HepG2 (cell line): ENCODE results near the gene GSTP1. TPM values are rescaled to one million over a fixed set of nuclear protein-coding genes. Genes with fewer than 3 reads are reported as not detected.

ENCODE experiments used
- ARNTL ChIP-seq: sonication (generic); formaldehyde crosslinking; IDR thresholded peaks from 2 replicates; pipeline ENCODE4 v1.4.0; 2020; ENCODE audit warnings: mild to moderate bottlenecking, missing genetic modification reagents
- CAMTA2 ChIP-seq: sonication (generic); formaldehyde crosslinking; IDR thresholded peaks from 2 replicates; pipeline ENCODE4 v1.4.0; 2020; ENCODE audit warnings: mild to moderate bottlenecking, missing genetic modification reagents, borderline replicate concordance
- DMTF1 ChIP-seq: sonication (generic); formaldehyde crosslinking; IDR thresholded peaks from 2 replicates; pipeline ENCODE4 v1.4.0; 2020; ENCODE audit warnings: mild to moderate bottlenecking, missing genetic modification reagents
- GPBP1L1 ChIP-seq: sonication (generic); formaldehyde crosslinking; IDR thresholded peaks from 2 replicates; pipeline ENCODE4 v1.5.0; 2020; ENCODE audit warnings: mild to moderate bottlenecking, missing genetic modification reagents
- HNF1B ChIP-seq: sonication (generic); formaldehyde crosslinking; IDR thresholded peaks from 2 replicates; pipeline ENCODE4 v1.5.1; 2020; ENCODE audit warnings: mild to moderate bottlenecking, moderate library complexity, missing genetic modification reagents
- KDM4B ChIP-seq: sonication (generic); formaldehyde crosslinking; IDR thresholded peaks from 2 replicates; pipeline ENCODE4 v1.4.0; 2020; ENCODE audit warnings: missing genetic modification reagents
- MAFK ChIP-seq, 2 experiments: IDR thresholded peaks in 1 of 2; conservative IDR thresholded peaks in 1 of 2; 2 replicates each; pipeline ENCODE4 v1.6.1; 2011; ENCODE audit warnings: improper control_type of control experiment in 2 of 2, low read length in 2 of 2
- MTF1 ChIP-seq: sonication (generic); formaldehyde crosslinking; IDR thresholded peaks from 2 replicates; pipeline ENCODE4 v1.5.0; 2020; ENCODE audit warnings: missing genetic modification reagents
- PHF20 ChIP-seq: sonication (generic); formaldehyde crosslinking; IDR thresholded peaks from 2 replicates; pipeline ENCODE4 v1.5.0; 2020; ENCODE audit warnings: mild to moderate bottlenecking, missing genetic modification reagents
- SALL1 ChIP-seq: sonication (generic); formaldehyde crosslinking; IDR thresholded peaks from 2 replicates; pipeline ENCODE4 v1.8.0; 2022; ENCODE audit warnings: mild to moderate bottlenecking, missing genetic modification reagents
- SOX5 ChIP-seq: IDR thresholded peaks from 2 replicates; pipeline ENCODE4 v1.6.1; 2016; ENCODE audit warnings: borderline replicate concordance
- SP140L ChIP-seq: sonication (generic); formaldehyde crosslinking; IDR thresholded peaks from 2 replicates; pipeline ENCODE4 v1.4.0; 2020; ENCODE audit warnings: missing genetic modification reagents, borderline replicate concordance
- ZBED4 ChIP-seq: sonication (generic); formaldehyde crosslinking; IDR thresholded peaks from 2 replicates; pipeline ENCODE4 v1.4.0; 2020; ENCODE audit warnings: missing genetic modification reagents, borderline replicate concordance
- ZNF557 ChIP-seq: sonication (generic); formaldehyde crosslinking; IDR thresholded peaks from 2 replicates; pipeline ENCODE4 v1.4.0; 2020; ENCODE audit warnings: missing genetic modification reagents
- ZNF704 ChIP-seq: sonication (generic); formaldehyde crosslinking; IDR thresholded peaks from 2 replicates; pipeline ENCODE4 v1.8.1; 2023; ENCODE audit warnings: mild to moderate bottlenecking, inconsistent platforms, moderate library complexity, missing genetic modification reagents, borderline replicate concordance
- ZNF790 ChIP-seq: sonication (generic); formaldehyde crosslinking; IDR thresholded peaks from 2 replicates; pipeline ENCODE4 v1.8.0; 2022; ENCODE audit warnings: missing genetic modification reagents, mild to moderate bottlenecking, borderline replicate concordance
- ZSCAN25 ChIP-seq: sonication (generic); formaldehyde crosslinking; IDR thresholded peaks from 2 replicates; pipeline ENCODE4 v1.8.0; 2022; ENCODE audit warnings: mild to moderate bottlenecking, missing genetic modification reagents
- polyA plus RNA-seq, 8 experiments: library from polyadenylated mRNA; depleted of rRNA in 3 of 8; stranded (reverse) in 7 of 8; unstranded in 1 of 8; fragments of >200 nt; fragmentation: Illumina TruSeq in 4 of 8; extraction: Trizol in 4 of 8; gene quantifications; 2 replicates each; pipeline versions ENCODE4 v1.2.1 to v1.2.3, GENCODE V29; 2011 to 2016; ENCODE audit warnings: low read depth in 4 of 8, missing spikeins in 1 of 8, mixed read lengths in 1 of 8; ENCODE audit not compliant: insufficient read depth in 1 of 8
- total RNA-seq, 5 experiments: library from RNA; depleted of rRNA; stranded (reverse); fragments of >200 nt; fragmentation: Illumina TruSeq; extraction: Trizol; gene quantifications; 2 replicates each; pipeline ENCODE4 v1.2.3, GENCODE V29; 2016; ENCODE audit warnings: low read depth in 1 of 5

Gene GSTP1
- total and polyA plus RNA-seq, 2 of the 13 experiments (the other 11 are each of a cell fraction or from before 2014, with no cell fraction given) = not detected

GRCh38 chr11:67606492-67607295 is 23.1 kb downstream of the GSTP1 start, which contains the start of gene NDUFV1 (continued):
- peak; percentile 85 for TF ChIP-seq HNF1B (CRISPR knock-in tag)
- TF ChIP-seq PHF20 (CRISPR knock-in tag) = peak; percentile 96
- TF ChIP-seq ZNF557 = no peak
- no peak for TF ChIP-seq DMTF1 (CRISPR knock-in tag)
- no peak for TF ChIP-seq ZNF790 (CRISPR knock-in tag)
- peak; percentile 66; the same call in 1 of the 2 replicates for TF ChIP-seq SALL1 (CRISPR knock-in tag)
- no peak for TF ChIP-seq SP140L
- TF ChIP-seq GPBP1L1 (CRISPR knock-in tag) = no peak
- peak; percentile 63; the same call in 1 of the 2 replicates for TF ChIP-seq KDM4B (CRISPR knock-in tag)
- peak; percentile 46 for TF ChIP-seq SOX5
- TF ChIP-seq ZBED4 (CRISPR knock-in tag) = no peak
- 0 out of 2 replicates have a peak, but pooled peaks have one; percentile 62 for TF ChIP-seq CAMTA2 (CRISPR knock-in tag)
- no peak for TF ChIP-seq ZNF704
- no peak for TF ChIP-seq MAFK (conservative IDR thresholded peaks at IDR 0.05 in 1 of 2, IDR thresholded peaks at IDR 0.05 in 1 of 2; ENCODE audit: low read length in 2 of 2)
- TF ChIP-seq ZSCAN25 (CRISPR knock-in tag) = peak; percentile 45; the same call in 1 of the 2 replicates
- TF ChIP-seq ARNTL = peak; percentile 76; the same call in 1 of the 2 replicates
- no peak for TF ChIP-seq MTF1 (CRISPR knock-in tag)
